H9 (cell line): ENCODE results near the gene NEB. TPM values are rescaled to one million over a fixed set of nuclear protein-coding genes. Genes with fewer than 3 reads are reported as not detected.

Source experiments
- DNase-seq: peaks from one replicate; pipeline ENCODE4 v3.0.0-alpha.2; 2017
- H2AFZ ChIP-seq: one replicate; pipeline ENCODE4 v1.6.1; 2013; ENCODE audit warnings: mild to moderate bottlenecking, low read length, control low read depth, moderate library complexity
- H2AK5ac ChIP-seq: 2 replicates; pipeline ENCODE4 v1.6.1; 2013; ENCODE audit warnings: low read length, control low read depth, mixed read lengths; ENCODE audit not compliant: insufficient read length
- H2BK120ac ChIP-seq: one replicate; pipeline ENCODE4 v1.6.1; 2013; ENCODE audit warnings: low read depth, mild to moderate bottlenecking, low read length, control low read depth, inconsistent platforms; ENCODE audit not compliant: poor library complexity, severe bottlenecking
- H2BK12ac ChIP-seq: 2 replicates; pipeline ENCODE4 v1.6.1; 2013; ENCODE audit warnings: low read length, control low read depth, mixed read lengths, low read depth; ENCODE audit not compliant: insufficient read length
- H2BK15ac ChIP-seq: 2 replicates; pipeline ENCODE4 v1.6.1; 2013; ENCODE audit warnings: low read depth, low read length, control low read depth
- H2BK20ac ChIP-seq: one replicate; pipeline ENCODE4 v1.6.1; 2013; ENCODE audit warnings: low read depth, mild to moderate bottlenecking, low read length, control low read depth, inconsistent platforms; ENCODE audit not compliant: poor library complexity, severe bottlenecking
- H2BK5ac ChIP-seq: 2 replicates; pipeline ENCODE4 v1.6.1; 2013; ENCODE audit warnings: low read length, control low read depth, mixed read lengths; ENCODE audit not compliant: insufficient read length
- H3K14ac ChIP-seq: 2 replicates; pipeline ENCODE4 v1.6.1; 2013; ENCODE audit warnings: low read length, control low read depth; ENCODE audit not compliant: insufficient read depth
- H3K18ac ChIP-seq: 2 replicates; pipeline ENCODE4 v1.6.1; 2013; ENCODE audit warnings: low read depth, mild to moderate bottlenecking, mixed read lengths, low read length, control low read depth; ENCODE audit not compliant: insufficient read length
- H3K23ac ChIP-seq: 2 replicates; pipeline ENCODE4 v1.6.1; 2013; ENCODE audit warnings: low read length, control low read depth, mixed read lengths, low read depth; ENCODE audit not compliant: insufficient read length
- H3K23me2 ChIP-seq: 2 replicates; pipeline ENCODE4 v1.6.1; 2013; ENCODE audit warnings: low read depth, mild to moderate bottlenecking, mixed read lengths, low read length, control low read depth; ENCODE audit not compliant: insufficient read length, poor library complexity, severe bottlenecking
- H3K27ac ChIP-seq: 2 replicates; pipeline ENCODE4 v1.5.1; 2013; ENCODE audit warnings: low read length, control low read depth, mixed read lengths, low read depth; ENCODE audit not compliant: insufficient read length
- H3K27me3 ChIP-seq: 2 replicates; pipeline ENCODE4 v1.6.1; 2013; ENCODE audit warnings: low read length, control low read depth, inconsistent platforms; ENCODE audit not compliant: insufficient read depth
- H3K4ac ChIP-seq: 2 replicates; pipeline ENCODE4 v1.6.1; 2013; ENCODE audit warnings: low read depth, mild to moderate bottlenecking, control low read depth, inconsistent platforms, low read length, moderate library complexity
- H3K4me1 ChIP-seq: 2 replicates; pipeline ENCODE4 v1.6.1; 2013; ENCODE audit warnings: low read length, control low read depth, inconsistent platforms; ENCODE audit not compliant: insufficient read depth
- H3K4me2 ChIP-seq: 2 replicates; pipeline ENCODE4 v1.6.1; 2013; ENCODE audit warnings: low read length, control low read depth, mixed read lengths; ENCODE audit not compliant: insufficient read length, insufficient read depth
- H3K56ac ChIP-seq: 2 replicates; pipeline ENCODE4 v1.6.1; 2013; ENCODE audit warnings: low read depth, mild to moderate bottlenecking, mixed read lengths, low read length, control low read depth; ENCODE audit not compliant: insufficient read length
- H3K79me1 ChIP-seq: 2 replicates; pipeline ENCODE4 v1.6.1; 2013; ENCODE audit warnings: low read depth, mild to moderate bottlenecking, moderate library complexity, low read length, control low read depth, inconsistent platforms; ENCODE audit not compliant: insufficient read depth, poor library complexity, severe bottlenecking
- H3K79me2 ChIP-seq: 2 replicates; pipeline ENCODE4 v1.6.1; 2013; ENCODE audit warnings: low read length, control low read depth, inconsistent platforms; ENCODE audit not compliant: insufficient read depth
- H3K9ac ChIP-seq: 2 replicates; pipeline ENCODE4 v1.6.1; 2013; ENCODE audit warnings: low read length, control low read depth, mixed read lengths; ENCODE audit not compliant: insufficient read length; ENCODE audit errors: extremely low read depth
- H3K9me3 ChIP-seq: one replicate; pipeline ENCODE4 v1.6.1; 2013; ENCODE audit warnings: low read depth, low read length, inconsistent platforms; ENCODE audit not compliant: control insufficient read depth
- H3T11ph ChIP-seq: one replicate; pipeline ENCODE4 v1.6.1; 2013; ENCODE audit warnings: mild to moderate bottlenecking, low read length, control low read depth, inconsistent platforms
- H4K20me1 ChIP-seq: one replicate; pipeline ENCODE4 v1.6.1; 2013; ENCODE audit not compliant: control insufficient read depth, insufficient read length, insufficient read depth
- H4K5ac ChIP-seq: 2 replicates; pipeline ENCODE4 v1.6.1; 2013; ENCODE audit warnings: low read depth, mild to moderate bottlenecking, mixed read lengths, low read length, control low read depth; ENCODE audit not compliant: insufficient read length
- H4K8ac ChIP-seq: replicated peaks from 2 replicates; pipeline ENCODE4 v1.6.1; 2013; ENCODE audit warnings: low read length, control low read depth, mixed read lengths, low read depth; ENCODE audit not compliant: insufficient read length
- H4K91ac ChIP-seq: 2 replicates; pipeline ENCODE4 v1.6.1; 2013; ENCODE audit warnings: low read depth, mild to moderate bottlenecking, moderate library complexity, mixed read lengths, low read length, control low read depth; ENCODE audit not compliant: insufficient read length
- H3K27ac Mint-ChIP-seq, 3 experiments: 2 replicates in 2 of 3; 3 replicates in 1 of 3; pipeline ENCODE4 v1.8.0; 2020 to 2021; ENCODE audit warnings: mixed read lengths in 3 of 3, mild to moderate bottlenecking in 1 of 3, moderate library complexity in 1 of 3
- H3K27me3 Mint-ChIP-seq: 2 replicates; pipeline ENCODE4 v1.8.0; 2021; ENCODE audit warnings: low read depth, mild to moderate bottlenecking, moderate library complexity, mixed read lengths
- H3K36me3 Mint-ChIP-seq, 3 experiments: 2 replicates in 2 of 3; 3 replicates in 1 of 3; pipeline ENCODE4 v1.8.0; 2020 to 2021; ENCODE audit warnings: low read depth in 3 of 3, mixed read lengths in 3 of 3; ENCODE audit not compliant: insufficient read depth in 1 of 3
- H3K4me1 Mint-ChIP-seq, 2 experiments: 2 replicates each; pipeline ENCODE4 v1.8.0; 2020; ENCODE audit warnings: mixed read lengths in 2 of 2
- H3K4me3 Mint-ChIP-seq, 2 experiments: 2 replicates in 1 of 2; 3 replicates in 1 of 2; pipeline ENCODE4 v1.8.0; 2020 to 2021; ENCODE audit warnings: mild to moderate bottlenecking in 2 of 2, mixed read lengths in 2 of 2, moderate library complexity in 1 of 2
- H3K9me3 Mint-ChIP-seq, 2 experiments: 2 replicates in 1 of 2; 3 replicates in 1 of 2; pipeline ENCODE4 v1.8.0; 2020; ENCODE audit warnings: mild to moderate bottlenecking in 2 of 2, mixed read lengths in 2 of 2, moderate library complexity in 1 of 2
- WGBS: extraction: QIAGEN DNeasy Blood & Tissue Kit; methylation state at CpG from one replicate; pipeline ENCODE4 v1.1.7; 2013; ENCODE audit warnings: missing lambda C conversion rate, low lambda C conversion rate, mixed read lengths; ENCODE audit not compliant: insufficient read length; ENCODE audit errors: extremely low coverage; 5-methylcytosine and 5-hydroxymethylcytosine counted together
- total RNA-seq: library from RNA; stranded (reverse); gene quantifications from 2 replicates; pipeline ENCODE4 v1.2.1, GENCODE V29; 2021
- TF ChIP-seq, protein P1 (sequence below): fragments of 200-600 bp; sonication (generic); conservative IDR thresholded peaks from 3 replicates; pipeline ENCODE4 v1.8.0; 2021; ENCODE audit warnings: antibody characterized with exemption, mild to moderate bottlenecking

NEB gene
- total RNA-seq, 1 experiment from 2014 or later: 0.98 TPM

DNA sequence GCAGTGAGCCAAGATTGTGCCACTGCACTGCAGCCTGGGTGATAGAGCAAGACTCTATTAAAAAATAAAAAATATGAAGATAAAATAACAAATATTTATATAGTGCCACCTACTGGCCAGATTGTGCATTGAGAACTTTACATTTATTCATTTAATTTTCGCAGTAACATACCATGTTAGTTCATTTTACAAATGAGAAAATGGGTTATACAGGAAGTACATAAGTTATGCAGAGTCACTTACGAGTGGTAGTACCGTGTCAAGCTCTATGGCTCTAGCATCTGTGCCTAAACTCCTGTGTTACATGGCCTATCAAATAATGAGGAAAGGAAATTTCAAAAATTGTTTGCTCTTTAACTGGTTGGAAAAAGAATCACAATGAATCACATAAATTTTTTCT lies 296.6 kb downstream of the NEB start:
- Mint-ChIP-seq H3K9me3 (no peaks in the 10 kb centered on the region), H3K27ac (no peak overlapping the region), H3K4me1 (no peaks in the 10 kb centered on the region), H3K4me3 (no peak overlapping the region), H3K36me3 (peaks cover 37 to 92% (median 84%) of the 10 kb centered on the region in 3 experiments; a peak in 6 of 7 replicates), H3K27me3 (no peaks in the 10 kb centered on the region)
- no peaks in the 10 kb centered on the region for H3K9me3 ChIP-seq
- H4K5ac ChIP-seq: no peak overlapping the region
- no peak overlapping the region for H2AFZ ChIP-seq
- H2BK15ac ChIP-seq: no peak overlapping the region
- TF ChIP-seq, protein P1, sequence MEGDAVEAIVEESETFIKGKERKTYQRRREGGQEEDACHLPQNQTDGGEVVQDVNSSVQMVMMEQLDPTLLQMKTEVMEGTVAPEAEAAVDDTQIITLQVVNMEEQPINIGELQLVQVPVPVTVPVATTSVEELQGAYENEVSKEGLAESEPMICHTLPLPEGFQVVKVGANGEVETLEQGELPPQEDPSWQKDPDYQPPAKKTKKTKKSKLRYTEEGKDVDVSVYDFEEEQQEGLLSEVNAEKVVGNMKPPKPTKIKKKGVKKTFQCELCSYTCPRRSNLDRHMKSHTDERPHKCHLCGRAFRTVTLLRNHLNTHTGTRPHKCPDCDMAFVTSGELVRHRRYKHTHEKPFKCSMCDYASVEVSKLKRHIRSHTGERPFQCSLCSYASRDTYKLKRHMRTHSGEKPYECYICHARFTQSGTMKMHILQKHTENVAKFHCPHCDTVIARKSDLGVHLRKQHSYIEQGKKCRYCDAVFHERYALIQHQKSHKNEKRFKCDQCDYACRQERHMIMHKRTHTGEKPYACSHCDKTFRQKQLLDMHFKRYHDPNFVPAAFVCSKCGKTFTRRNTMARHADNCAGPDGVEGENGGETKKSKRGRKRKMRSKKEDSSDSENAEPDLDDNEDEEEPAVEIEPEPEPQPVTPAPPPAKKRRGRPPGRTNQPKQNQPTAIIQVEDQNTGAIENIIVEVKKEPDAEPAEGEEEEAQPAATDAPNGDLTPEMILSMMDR: peak; percentile 75
- no CpG with 5 or more reads among the region's 3 CpGs for WGBS
- H4K20me1 ChIP-seq: no peaks in the 10 kb centered on the region
- H3K79me2 ChIP-seq: no peaks in the 10 kb centered on the region
- H3K9ac ChIP-seq: no peak overlapping the region
- no peak overlapping the region for H3K4me2 ChIP-seq
- no peak overlapping the region for H2BK12ac ChIP-seq
- no peak overlapping the region for H2BK20ac ChIP-seq
- no peak for DNase-seq
- no peak overlapping the region for H2BK120ac ChIP-seq
- no peak overlapping the region for H3K18ac ChIP-seq
- no peak overlapping the region for H3T11ph ChIP-seq
- H3K27ac ChIP-seq: no peak overlapping the region
- H3K4me1 ChIP-seq: no peaks in the 10 kb centered on the region
- H3K56ac ChIP-seq: no peak overlapping the region
- H4K91ac ChIP-seq: no peak overlapping the region
- H3K27me3 ChIP-seq: no peaks in the 10 kb centered on the region
- no peak overlapping the region for H3K14ac ChIP-seq
- H2AK5ac ChIP-seq: no peak overlapping the region
- no peak overlapping the region for H2BK5ac ChIP-seq
- H3K4ac ChIP-seq: no peak overlapping the region
- no peaks in the 10 kb centered on the region for H3K23me2 ChIP-seq
- no peaks in the 10 kb centered on the region for H3K79me1 ChIP-seq
- H4K8ac ChIP-seq: no peak overlapping the region
- H3K23ac ChIP-seq: no peak overlapping the region

Other genes with a start within 250 kb of the NEB start
- 63.2 and 66.7 TPM in 2 replicates for gene ARL5A, start 93.9 kb upstream of the NEB start, total RNA-seq